ENCODE results near the gene KCNA1.

DNA sequence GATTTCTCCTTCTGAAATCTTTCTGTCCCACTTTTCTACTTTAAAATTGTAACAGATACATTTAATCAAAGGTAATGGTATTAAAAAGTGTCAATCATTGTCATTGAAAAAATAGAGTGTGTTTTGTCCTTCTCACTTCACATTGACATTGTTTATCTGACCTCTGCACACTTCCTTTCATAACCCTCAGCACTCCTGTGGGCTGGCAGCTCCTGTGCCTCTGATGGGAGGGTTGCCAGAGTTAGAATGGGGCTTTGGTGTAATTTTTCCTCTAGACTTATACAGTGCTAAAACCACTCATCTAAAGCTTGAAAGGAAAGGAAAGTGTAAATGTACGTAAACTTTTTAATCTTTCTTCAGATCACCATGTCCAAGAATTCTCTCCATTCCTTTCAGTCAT is 23.7 kb downstream of the KCNA1 start:
- TF ChIP-seq POLR2AphosphoS5 (IDR thresholded peaks at IDR 0.05; ENCODE audit: low read depth) = no peak
- TF ChIP-seq, protein P1, sequence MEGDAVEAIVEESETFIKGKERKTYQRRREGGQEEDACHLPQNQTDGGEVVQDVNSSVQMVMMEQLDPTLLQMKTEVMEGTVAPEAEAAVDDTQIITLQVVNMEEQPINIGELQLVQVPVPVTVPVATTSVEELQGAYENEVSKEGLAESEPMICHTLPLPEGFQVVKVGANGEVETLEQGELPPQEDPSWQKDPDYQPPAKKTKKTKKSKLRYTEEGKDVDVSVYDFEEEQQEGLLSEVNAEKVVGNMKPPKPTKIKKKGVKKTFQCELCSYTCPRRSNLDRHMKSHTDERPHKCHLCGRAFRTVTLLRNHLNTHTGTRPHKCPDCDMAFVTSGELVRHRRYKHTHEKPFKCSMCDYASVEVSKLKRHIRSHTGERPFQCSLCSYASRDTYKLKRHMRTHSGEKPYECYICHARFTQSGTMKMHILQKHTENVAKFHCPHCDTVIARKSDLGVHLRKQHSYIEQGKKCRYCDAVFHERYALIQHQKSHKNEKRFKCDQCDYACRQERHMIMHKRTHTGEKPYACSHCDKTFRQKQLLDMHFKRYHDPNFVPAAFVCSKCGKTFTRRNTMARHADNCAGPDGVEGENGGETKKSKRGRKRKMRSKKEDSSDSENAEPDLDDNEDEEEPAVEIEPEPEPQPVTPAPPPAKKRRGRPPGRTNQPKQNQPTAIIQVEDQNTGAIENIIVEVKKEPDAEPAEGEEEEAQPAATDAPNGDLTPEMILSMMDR (IDR thresholded peaks at IDR 0.05; ENCODE audit: insufficient read depth, low read length) = no peak

Measured in HL-60 (cell line).